Activated gamma-delta T cell (primary cell): ENCODE results near the gene NFAM1.
A peak's percentile ranks its signal among the peaks of the same experiment; 100 is the strongest.

ENCODE experiments used
- DNase-seq: peaks from one replicate; lab custom pipeline; 2025; lab: John Stamatoyannopoulos, UW

Gene NFAM1

GRCh38 chr22:42383851-42384417 is 48.3 kb downstream of the NFAM1 start:
- DNase-seq: no peak

- DNase-seq: no peak
Measured at GRCh38 chr22:42383287-42383686, 48.9 kb downstream of the NFAM1 start.

- DNase-seq: no peak
Measured at GRCh38 chr22:42380769-42381551, 51.2 kb downstream of the NFAM1 start.

- no peak for DNase-seq
Measured at GRCh38 chr22:42379966-42380537, 52.2 kb downstream of the NFAM1 start.

GRCh38 chr22:42376711-42377554 is 55.3 kb downstream of the NFAM1 start:
- DNase-seq: no peak

- no peak for DNase-seq
Measured at GRCh38 chr22:42375982-42376381, 56.2 kb downstream of the NFAM1 start.

- DNase-seq: no peak
Measured at GRCh38 chr22:42372976-42373375, 59.2 kb downstream of the NFAM1 start.

- DNase-seq: no peak
Measured at GRCh38 chr22:42371501-42371900, 60.7 kb downstream of the NFAM1 start.

GRCh38 chr22:42371099-42371498 is 61.1 kb downstream of the NFAM1 start:
- DNase-seq: no peak

- peak; percentile 54 for DNase-seq
Measured at GRCh38 chr22:42369250-42370041, 62.8 kb downstream of the NFAM1 start.

GRCh38 chr22:42368379-42369249 is 63.6 kb downstream of the NFAM1 start:
- DNase-seq: no peak

GRCh38 chr22:42367980-42368378 is 64.2 kb downstream of the NFAM1 start:
- no peak for DNase-seq

GRCh38 chr22:42366806-42367581 is 65.2 kb downstream of the NFAM1 start:
- no peak for DNase-seq

GRCh38 chr22:42365942-42366695 is 66.1 kb downstream of the NFAM1 start:
- no peak for DNase-seq

- DNase-seq: no peak
Measured at GRCh38 chr22:42365111-42365865, 66.9 kb downstream of the NFAM1 start.

- DNase-seq: no peak
Measured at GRCh38 chr22:42364604-42365110, 67.5 kb downstream of the NFAM1 start.

GRCh38 chr22:42363892-42364291 is 68.3 kb downstream of the NFAM1 start:
- no peak for DNase-seq

GRCh38 chr22:42361523-42361922 is 70.7 kb downstream of the NFAM1 start:
- no peak for DNase-seq
